Smooth muscle cell of the brain vasculature (primary cell): Measurements from ENCODE around the gene PAX9.

ENCODE experiments used
- DNase-seq: peaks from one replicate; pipeline ENCODE4 v3.0.0-alpha.2; 2012; ENCODE audit warnings: low read depth, low spot score

Gene PAX9

DNA sequence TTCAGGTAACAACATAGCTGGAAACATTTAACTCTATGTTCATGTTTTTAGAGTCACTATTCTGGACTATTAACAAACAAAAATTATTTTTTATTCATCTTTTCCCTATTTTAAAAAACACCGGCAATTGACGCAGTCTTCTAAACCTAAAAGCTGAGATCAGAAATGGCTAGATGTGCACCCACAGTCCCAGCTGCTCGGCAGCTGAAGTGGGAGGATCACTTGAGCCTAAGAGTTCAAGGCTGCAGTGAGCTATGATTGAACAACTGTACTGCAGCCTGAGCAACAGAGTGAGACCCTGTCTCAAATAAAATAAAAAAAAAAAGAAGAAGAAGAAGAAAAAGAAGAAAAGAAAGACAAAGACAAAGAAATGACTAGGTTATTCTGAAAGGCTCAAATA, 64.5 kb downstream of the PAX9 start:
- DNase-seq = no peak
